Mononuclear cell (primary cell): ENCODE measurements around the gene KRABD2.
"Not testable (repeated sequence)": the region's sequence is repeated elsewhere in the genome, so short reads cannot be mapped to it uniquely, and the experiment has no call there.

Experiments
- H3K27me3 ChIP-seq: 2 replicates; pipeline ENCODE4 v1.6.0; 2011; ENCODE audit warnings: low read length, control low read depth; ENCODE audit not compliant: insufficient read depth
- H3K4me1 ChIP-seq: 2 replicates; pipeline ENCODE4 v1.5.1; 2011; ENCODE audit warnings: mild to moderate bottlenecking, low read length, control low read depth; ENCODE audit not compliant: insufficient read depth
- H3K4me3 ChIP-seq: 2 replicates; pipeline ENCODE4 v1.5.1; 2011; ENCODE audit warnings: mild to moderate bottlenecking, low read length, moderate library complexity
- H3K9me3 ChIP-seq: 2 replicates; pipeline ENCODE4 v1.5.1; 2011; ENCODE audit warnings: low read depth, mild to moderate bottlenecking, control low read depth, low read length

The KRABD2 gene

DNA sequence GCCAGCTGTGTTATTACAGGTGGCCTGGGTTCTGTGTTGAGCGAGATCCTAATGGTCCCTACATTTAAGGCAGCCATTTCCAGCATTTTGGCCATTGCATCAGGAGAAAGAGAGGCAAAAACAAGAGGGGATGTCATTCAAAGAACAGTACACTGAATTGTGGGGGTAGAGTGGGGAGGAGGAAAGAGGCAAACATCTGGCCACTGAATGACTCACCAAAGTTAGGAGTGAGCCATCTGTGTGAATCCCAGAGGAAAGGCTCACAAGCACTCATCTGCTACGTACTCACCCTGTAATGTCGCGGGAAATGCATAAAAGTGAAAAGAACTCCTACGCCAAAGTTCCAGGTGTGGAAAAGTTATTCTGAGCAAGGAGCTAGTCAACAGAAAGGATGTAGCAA lies 16.7 kb downstream of the KRABD2 start:
- no peak overlapping the region for H3K4me3 ChIP-seq
- H3K9me3 ChIP-seq = no peaks in the 10 kb centered on the region
- H3K27me3 ChIP-seq = no peaks in the 10 kb centered on the region
- H3K4me1 ChIP-seq = no peaks in the 10 kb centered on the region

DNA sequence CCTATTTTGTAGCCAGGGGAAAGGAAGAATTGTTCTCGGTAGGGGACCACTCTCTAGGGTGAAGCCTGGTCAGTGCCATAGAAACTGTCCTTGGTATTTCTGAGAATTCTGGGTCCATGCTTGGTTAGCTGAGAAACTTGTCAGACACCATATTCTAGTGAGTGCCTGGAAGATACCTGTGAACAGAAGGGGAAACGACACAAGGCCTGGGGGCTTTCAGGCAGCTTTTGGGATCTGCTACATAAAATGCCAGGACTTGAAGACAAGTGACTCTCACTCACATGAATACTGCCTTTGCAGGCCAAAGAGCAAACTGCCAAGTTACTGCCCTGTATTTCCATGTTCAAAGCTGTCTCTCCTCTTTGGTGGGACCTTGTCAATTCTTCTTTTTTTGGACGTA lies 18.6 kb downstream of the KRABD2 start:
- H3K27me3 ChIP-seq = no peaks in the 10 kb centered on the region
- no peaks in the 10 kb centered on the region for H3K9me3 ChIP-seq
- H3K4me1 ChIP-seq = no peaks in the 10 kb centered on the region
- H3K4me3 ChIP-seq = no peak overlapping the region

DNA sequence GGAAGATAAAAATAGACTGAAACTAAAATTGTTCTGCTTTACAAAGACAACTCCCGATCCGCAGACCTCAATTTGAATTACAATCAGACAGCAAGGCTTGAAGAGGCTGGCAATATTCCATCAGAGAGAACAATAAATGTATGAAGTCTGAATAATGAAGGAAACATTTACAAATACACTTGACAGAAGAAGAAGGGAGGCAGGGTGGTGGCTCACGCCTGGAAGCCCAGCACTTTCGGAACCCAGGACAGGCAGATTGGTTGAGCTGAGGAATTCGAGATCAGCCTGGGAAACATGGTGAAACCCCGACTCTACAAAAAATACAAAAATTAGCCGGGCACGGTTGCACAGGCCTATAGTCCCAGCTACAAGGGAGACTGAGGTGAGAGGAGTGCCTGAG lies 22.3 kb downstream of the KRABD2 start:
- no peak overlapping the region for H3K4me3 ChIP-seq
- H3K4me1 ChIP-seq = no peaks in the 10 kb centered on the region
- no peaks in the 10 kb centered on the region for H3K9me3 ChIP-seq
- H3K27me3 ChIP-seq = no peaks in the 10 kb centered on the region

- no peaks in the 10 kb centered on the region for H3K27me3 ChIP-seq
- no peaks in the 10 kb centered on the region for H3K9me3 ChIP-seq
- no peak overlapping the region for H3K4me3 ChIP-seq
- H3K4me1 ChIP-seq = no peaks in the 10 kb centered on the region
Observed at GRCh38 chr17:8353736-8354135, 22.8 kb downstream of the KRABD2 start.

- Histone ChIP-seq H3K9me3 (no peaks in the 10 kb centered on the region), H3K4me1 (no peaks in the 10 kb centered on the region), H3K4me3 (no peak overlapping the region), H3K27me3 (no peaks in the 10 kb centered on the region)
Observed at GRCh38 chr17:8350339-8350738, 26.2 kb downstream of the KRABD2 start.

DNA sequence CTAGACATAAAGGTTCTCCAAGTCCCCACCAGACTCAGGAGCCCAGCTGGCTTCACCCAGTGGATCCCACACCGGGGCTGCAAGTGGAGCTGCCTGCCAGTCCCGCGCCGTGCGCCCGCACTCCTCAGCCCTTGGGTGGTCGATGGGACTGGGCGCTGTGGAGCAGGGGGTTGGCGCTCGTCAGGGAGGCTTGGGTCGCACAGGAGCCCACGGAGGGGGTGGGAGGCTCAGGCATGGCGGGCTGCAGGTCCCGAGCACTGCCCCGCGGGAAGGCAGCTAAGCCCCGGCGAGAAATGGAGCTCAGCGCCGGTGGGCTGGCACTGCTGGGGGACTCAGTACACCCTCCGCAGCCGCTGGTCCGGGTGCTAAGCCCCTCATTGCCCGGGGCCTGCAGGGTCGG lies 29.5 kb downstream of the KRABD2 start:
- not testable (repeated sequence) for H3K4me3 ChIP-seq, H3K27me3 ChIP-seq, H3K4me1 ChIP-seq, H3K9me3 ChIP-seq

DNA sequence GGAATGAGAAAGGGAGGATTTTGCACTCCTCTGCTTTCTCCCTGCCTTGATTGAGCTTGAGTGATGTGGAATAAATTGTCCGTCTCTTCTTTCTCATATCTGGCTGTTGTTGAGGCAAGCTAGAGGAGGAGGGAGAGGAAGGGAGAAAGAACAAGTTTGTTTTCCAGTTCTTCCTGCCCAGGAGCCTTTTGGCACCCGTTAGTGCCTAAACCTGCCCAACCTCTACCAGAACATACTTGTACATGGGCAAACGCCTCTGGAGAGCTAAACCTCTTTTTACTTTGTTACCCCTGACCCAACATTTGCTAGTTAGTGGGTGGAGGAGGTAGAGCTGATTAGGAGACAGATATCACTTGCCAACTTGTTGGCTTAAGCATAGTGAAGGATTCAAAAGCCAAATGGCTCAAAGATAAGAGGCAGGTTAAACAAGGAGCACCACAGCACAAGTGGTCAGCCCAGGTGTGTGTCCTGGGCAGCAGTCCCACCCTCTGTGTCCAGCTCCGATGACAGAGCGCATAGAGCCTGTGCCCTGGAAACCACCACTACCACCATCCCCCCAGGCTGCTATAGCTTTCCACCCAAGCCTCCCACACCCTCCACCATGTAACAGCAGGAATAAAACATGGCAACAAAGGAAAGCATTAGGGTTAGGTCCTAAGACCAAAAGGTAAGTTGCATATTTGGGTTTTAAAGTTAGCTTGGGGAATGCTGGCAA lies 30.4 kb downstream of the KRABD2 start:
- Histone ChIP-seq H3K4me3 (no peak overlapping the region), H3K4me1 (no peaks in the 10 kb centered on the region), H3K9me3 (no peaks in the 10 kb centered on the region), H3K27me3 (no peaks in the 10 kb centered on the region)

- no peaks in the 10 kb centered on the region for H3K4me1 ChIP-seq
- H3K9me3 ChIP-seq = no peaks in the 10 kb centered on the region
- H3K27me3 ChIP-seq = no peaks in the 10 kb centered on the region
- H3K4me3 ChIP-seq = no peak overlapping the region
Observed at GRCh38 chr17:8345052-8345690, 31.3 kb downstream of the KRABD2 start.

DNA sequence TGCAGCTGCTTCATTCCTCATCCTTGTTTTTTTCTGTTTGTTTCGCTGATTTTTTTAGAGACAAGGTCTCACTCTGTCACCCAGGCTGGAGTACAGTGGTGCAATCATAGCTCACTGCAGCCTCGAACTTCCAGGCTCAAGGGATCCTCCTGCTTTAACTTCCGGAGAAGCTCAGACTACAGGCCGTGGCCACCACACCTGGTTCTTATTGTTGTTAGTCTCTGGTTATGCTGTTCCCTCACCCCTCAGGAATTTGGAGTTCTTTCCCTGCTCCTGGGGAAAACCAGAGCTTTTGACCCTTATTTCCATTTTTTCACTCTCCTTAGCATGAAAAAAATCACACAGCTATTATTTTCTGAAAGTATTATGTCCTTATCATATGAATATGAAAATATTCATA lies 35.0 kb downstream of the KRABD2 start:
- Histone ChIP-seq H3K4me3 (no peak overlapping the region), H3K27me3 (no peaks in the 10 kb centered on the region), H3K4me1 (peaks cover 18% of the 10 kb centered on the region), H3K9me3 (no peaks in the 10 kb centered on the region)

DNA sequence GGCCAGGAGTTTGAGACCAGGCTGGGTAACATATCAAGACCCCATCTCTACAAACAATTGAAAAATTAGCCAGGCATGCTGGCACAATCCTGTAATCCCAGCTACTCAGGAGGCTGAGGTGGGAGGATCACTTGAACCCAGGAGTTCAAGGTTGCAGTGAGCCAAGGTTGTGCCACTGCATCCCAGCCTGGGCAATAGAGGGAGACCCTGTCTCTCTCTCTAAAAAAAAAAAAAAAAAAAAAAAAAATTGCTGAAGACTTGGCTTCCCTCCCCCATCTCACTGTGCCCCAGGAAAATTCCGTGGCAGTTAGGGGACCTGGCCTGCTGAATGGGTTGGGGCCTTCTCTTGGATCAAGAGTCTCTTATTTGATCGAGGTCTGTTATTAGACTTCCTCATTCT lies 37.0 kb downstream of the KRABD2 start, which contains the start of gene ODF4:
Gene ODF4 (plus strand): TSS at position 301 of the 400 bp plus-strand sequence. CDS start 212 bp downstream, outside the sequence.
- peaks cover 18% of the 10 kb centered on the region for H3K4me1 ChIP-seq
- H3K4me3 ChIP-seq = no peak within 1 kb of the TSS
- no peaks in the 10 kb centered on the region for H3K27me3 ChIP-seq
- H3K9me3 ChIP-seq = no peaks in the 10 kb centered on the region

DNA sequence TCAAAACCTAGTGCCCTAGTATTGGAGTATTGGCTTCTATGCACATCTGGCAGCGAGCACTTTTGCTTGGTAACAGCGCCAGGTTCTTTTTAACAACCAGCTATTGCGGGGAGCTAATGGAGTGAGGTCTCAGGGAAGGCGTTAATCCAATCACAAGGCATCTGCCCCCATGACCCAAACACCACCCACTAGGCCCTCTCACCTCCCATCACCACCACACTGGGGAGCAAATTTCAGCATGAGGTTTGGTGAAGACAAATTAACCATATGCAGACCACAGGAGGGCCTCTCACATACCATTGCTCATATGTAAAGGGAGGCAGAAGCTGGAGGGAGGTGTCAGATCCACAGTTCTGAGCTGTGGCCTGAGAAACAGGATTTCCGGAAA lies 37.8 kb downstream of the KRABD2 start:
- Histone ChIP-seq H3K4me3 (no peak overlapping the region), H3K4me1 (peaks cover 18% of the 10 kb centered on the region), H3K9me3 (no peaks in the 10 kb centered on the region), H3K27me3 (no peaks in the 10 kb centered on the region)

- Histone ChIP-seq H3K4me1 (peaks cover 18% of the 10 kb centered on the region), H3K27me3 (no peaks in the 10 kb centered on the region), H3K9me3 (no peaks in the 10 kb centered on the region), H3K4me3 (no peak overlapping the region)
Observed at GRCh38 chr17:8337802-8338752, 38.4 kb downstream of the KRABD2 start.

DNA sequence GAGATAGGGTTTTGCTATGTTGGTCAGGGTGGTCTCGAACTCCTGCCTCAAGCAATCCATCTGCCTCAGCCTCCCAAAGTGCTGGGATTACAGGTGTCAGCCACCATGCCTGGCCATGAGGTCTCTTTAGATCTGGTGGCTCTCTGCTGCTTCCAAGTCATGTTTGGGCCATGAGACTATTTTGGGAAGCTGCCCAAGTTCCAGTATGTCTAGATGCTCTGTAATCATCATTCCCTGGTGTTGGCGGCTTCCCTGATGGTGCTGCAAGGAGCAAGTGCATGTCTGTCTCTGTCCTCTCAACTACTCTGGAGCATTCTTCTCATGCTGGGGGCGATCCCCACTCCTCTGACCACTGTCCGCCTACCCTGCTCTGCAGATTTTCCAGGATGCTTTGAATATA lies 43.2 kb downstream of the KRABD2 start:
- Histone ChIP-seq H3K27me3 (peaks cover under 1% of the 10 kb centered on the region), H3K4me3 (no peak overlapping the region), H3K4me1 (peaks cover 12% of the 10 kb centered on the region), H3K9me3 (no peaks in the 10 kb centered on the region)

GRCh38 chr17:8332688-8333087 lies 43.8 kb downstream of the KRABD2 start:
- H3K27me3 ChIP-seq = peaks cover 6% of the 10 kb centered on the region
- H3K4me3 ChIP-seq = no peak overlapping the region
- H3K4me1 ChIP-seq = peaks cover 6% of the 10 kb centered on the region
- H3K9me3 ChIP-seq = no peaks in the 10 kb centered on the region

DNA sequence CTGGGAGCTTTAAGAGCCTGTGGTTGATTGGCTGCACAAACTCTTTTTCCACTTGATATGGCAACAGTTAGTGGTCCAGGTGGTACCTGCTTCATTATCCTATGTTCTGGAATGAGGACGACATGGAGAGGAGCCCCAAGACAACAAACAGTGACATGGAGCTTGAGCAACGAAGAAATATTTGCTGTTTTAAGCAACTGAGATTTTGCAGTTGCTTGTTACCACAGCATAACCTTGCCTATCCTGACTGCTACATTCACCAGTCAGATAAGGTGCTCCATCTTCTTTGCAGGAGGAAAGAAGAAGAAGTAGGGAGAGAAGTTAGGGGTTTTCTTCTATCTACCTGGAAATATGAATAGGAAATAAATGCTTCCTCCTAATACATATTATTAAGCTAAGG lies 44.4 kb downstream of the KRABD2 start:
- H3K27me3 ChIP-seq = peaks cover 12% of the 10 kb centered on the region
- no peaks in the 10 kb centered on the region for H3K9me3 ChIP-seq
- peaks cover 4% of the 10 kb centered on the region for H3K4me1 ChIP-seq
- no peak overlapping the region for H3K4me3 ChIP-seq
